ENCODE results near the gene HDAC10. TPM values are rescaled to one million over a fixed set of nuclear protein-coding genes. Genes with fewer than 3 reads are reported as not detected.

Gene HDAC10
- total RNA-seq, 2 donors from 2014 or later, result 31.9 to 128 TPM

DNA sequence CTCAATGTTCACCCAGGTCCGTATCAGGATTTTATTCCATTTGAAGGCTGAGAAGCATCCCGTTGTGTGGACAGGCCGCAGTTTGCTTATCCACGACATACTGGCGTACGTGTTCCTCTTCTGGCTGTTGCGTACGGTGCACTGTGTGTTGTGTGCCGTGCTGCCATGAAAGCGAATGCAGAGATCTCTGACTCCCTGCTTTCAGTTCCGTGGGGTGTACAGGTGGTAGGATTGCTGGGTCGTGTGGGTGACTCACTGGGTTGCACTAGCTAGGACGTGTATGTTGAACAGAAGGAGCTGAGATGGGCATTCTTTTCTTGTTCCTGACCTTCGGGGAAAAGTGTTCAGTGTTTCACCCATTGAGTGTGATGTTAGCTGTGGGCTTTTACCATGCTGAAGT, 39.9 kb downstream of the HDAC10 start:
- 85 to 90% methylated on average over 14 of the region's 14 CpGs for WGBS, 2 donors
- no peaks in the 10 kb centered on the region for H3K27me3 ChIP-seq
- TF ChIP-seq POLR2A (IDR thresholded peaks at IDR 0.05), result no peak
- TF ChIP-seq, protein P1, sequence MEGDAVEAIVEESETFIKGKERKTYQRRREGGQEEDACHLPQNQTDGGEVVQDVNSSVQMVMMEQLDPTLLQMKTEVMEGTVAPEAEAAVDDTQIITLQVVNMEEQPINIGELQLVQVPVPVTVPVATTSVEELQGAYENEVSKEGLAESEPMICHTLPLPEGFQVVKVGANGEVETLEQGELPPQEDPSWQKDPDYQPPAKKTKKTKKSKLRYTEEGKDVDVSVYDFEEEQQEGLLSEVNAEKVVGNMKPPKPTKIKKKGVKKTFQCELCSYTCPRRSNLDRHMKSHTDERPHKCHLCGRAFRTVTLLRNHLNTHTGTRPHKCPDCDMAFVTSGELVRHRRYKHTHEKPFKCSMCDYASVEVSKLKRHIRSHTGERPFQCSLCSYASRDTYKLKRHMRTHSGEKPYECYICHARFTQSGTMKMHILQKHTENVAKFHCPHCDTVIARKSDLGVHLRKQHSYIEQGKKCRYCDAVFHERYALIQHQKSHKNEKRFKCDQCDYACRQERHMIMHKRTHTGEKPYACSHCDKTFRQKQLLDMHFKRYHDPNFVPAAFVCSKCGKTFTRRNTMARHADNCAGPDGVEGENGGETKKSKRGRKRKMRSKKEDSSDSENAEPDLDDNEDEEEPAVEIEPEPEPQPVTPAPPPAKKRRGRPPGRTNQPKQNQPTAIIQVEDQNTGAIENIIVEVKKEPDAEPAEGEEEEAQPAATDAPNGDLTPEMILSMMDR (IDR thresholded peaks at IDR 0.05), result no peak
- DNase-seq (no peak), ATAC-seq (no peak)
- H3K9me3 ChIP-seq, result no peaks in the 10 kb centered on the region
- no peaks in the 10 kb centered on the region for H3K4me1 ChIP-seq
- H3K27ac ChIP-seq, result no peak overlapping the region
- H3K4me3 ChIP-seq, result no peak overlapping the region
- intact Hi-C loops (cut with DNase I), result no loop called here
- H3K36me3 ChIP-seq (replicated peaks in 1 of 2; ENCODE audit: insufficient read depth in 1 of 2, low read depth in 2 of 2), result peaks cover under 1 to 18% of the 10 kb centered on the region in 2 donors

DNA sequence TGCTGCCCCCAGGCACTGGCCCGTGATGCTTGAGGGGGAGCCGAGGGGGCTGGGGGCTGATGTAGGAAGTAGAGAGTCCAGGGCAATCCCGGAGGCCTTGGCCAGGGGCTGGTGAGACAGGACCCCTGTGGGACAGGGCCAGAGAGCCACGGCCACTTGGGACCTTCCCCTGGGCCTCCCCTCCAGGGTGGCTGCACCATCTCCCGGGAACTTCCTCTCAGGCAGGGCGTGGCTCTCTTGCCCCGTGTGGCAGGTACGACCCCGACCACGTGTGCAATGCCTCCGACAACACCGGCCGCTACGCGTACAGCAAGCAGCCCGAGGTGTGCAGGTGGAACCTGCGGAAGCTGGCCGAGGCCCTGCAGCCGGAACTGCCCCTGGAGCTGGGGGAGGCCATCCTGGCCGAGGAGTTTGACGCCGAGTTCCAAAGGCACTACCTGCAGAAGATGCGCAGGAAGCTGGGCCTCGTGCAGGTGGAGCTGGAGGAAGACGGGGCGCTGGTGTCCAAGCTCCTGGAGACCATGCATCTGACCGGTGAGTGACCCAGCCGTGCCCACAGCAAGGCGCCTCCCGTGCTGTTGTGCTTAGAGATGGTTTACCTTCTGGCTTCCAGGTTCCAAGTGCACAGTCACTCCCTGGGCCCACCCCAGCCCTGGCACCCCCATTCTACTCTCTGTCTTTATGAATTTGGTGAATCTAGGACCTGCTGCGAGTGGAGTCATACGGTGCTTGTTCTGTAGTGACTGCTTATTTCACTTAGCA, 40.5 kb downstream of the HDAC10 start:
- DNase-seq, result peak in 1 of 4 donors; percentile 11

DNA sequence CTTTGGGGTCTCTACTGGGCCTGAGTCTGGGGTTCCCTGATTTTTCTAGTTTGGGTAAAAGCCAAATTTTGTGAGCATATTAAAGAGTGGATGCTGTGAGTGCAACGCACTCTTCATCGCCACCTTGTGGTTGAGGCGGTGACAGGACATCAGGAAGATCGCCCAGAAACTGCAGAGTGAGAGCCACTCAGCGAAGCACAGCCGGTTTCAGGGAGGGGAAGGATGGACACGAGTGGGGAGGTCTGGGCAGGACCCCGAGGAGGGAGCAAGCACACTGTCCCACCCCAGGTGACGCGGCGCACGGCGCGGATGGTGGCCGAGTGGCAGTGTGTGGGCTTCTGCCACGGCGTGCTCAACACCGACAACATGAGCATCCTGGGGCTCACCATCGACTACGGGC, 41.2 kb downstream of the HDAC10 start:
- H3K4me1 ChIP-seq, result no peaks in the 10 kb centered on the region
- H3K36me3 ChIP-seq (replicated peaks in 1 of 2; ENCODE audit: insufficient read depth in 1 of 2, low read depth in 2 of 2), result peaks cover 0 to 12% of the 10 kb centered on the region in 2 donors
- TF ChIP-seq, protein P1 (IDR thresholded peaks at IDR 0.05), result peak; percentile 69 to 90 (median 84)
- no peak for TF ChIP-seq POLR2A (IDR thresholded peaks at IDR 0.05)
- no peaks in the 10 kb centered on the region for H3K9me3 ChIP-seq
- 30 to 62% methylated on average over 10 to 20 of the region's 20 CpGs for WGBS, 2 donors
- no peaks in the 10 kb centered on the region for H3K27me3 ChIP-seq
- no peak overlapping the region for H3K4me3 ChIP-seq
- H3K27ac ChIP-seq, result no peak overlapping the region
- DNase-seq (peak; percentile 75 to 82 (median 78)), ATAC-seq (peak; percentile 61)
- intact Hi-C loops (cut with DNase I), result loop anchor here (5.0 kb wide), 1 partner anchor 58 kb away; no protein-coding TSS in a partner anchor

More for the DNA sequence above, 40.5 kb downstream of the HDAC10 start:
- Histone ChIP-seq H3K27ac (no peak overlapping the region), H3K36me3 (replicated peaks in 1 of 2; ENCODE audit: insufficient read depth in 1 of 2, low read depth in 2 of 2) (peaks cover 0 to 12% of the 10 kb centered on the region in 2 donors), H3K9me3 (no peaks in the 10 kb centered on the region), H3K4me1 (no peaks in the 10 kb centered on the region), H3K27me3 (no peaks in the 10 kb centered on the region), H3K4me3 (no peak overlapping the region)
- intact Hi-C loops (cut with DNase I), result no loop called here
- 78 to 86% methylated on average over 18 to 31 of the region's 32 CpGs for WGBS, 2 donors
- TF ChIP-seq POLR2A (IDR thresholded peaks at IDR 0.05), result no peak
- TF ChIP-seq, protein P1 (IDR thresholded peaks at IDR 0.05), result no peak
- no peak for ATAC-seq

DNA sequence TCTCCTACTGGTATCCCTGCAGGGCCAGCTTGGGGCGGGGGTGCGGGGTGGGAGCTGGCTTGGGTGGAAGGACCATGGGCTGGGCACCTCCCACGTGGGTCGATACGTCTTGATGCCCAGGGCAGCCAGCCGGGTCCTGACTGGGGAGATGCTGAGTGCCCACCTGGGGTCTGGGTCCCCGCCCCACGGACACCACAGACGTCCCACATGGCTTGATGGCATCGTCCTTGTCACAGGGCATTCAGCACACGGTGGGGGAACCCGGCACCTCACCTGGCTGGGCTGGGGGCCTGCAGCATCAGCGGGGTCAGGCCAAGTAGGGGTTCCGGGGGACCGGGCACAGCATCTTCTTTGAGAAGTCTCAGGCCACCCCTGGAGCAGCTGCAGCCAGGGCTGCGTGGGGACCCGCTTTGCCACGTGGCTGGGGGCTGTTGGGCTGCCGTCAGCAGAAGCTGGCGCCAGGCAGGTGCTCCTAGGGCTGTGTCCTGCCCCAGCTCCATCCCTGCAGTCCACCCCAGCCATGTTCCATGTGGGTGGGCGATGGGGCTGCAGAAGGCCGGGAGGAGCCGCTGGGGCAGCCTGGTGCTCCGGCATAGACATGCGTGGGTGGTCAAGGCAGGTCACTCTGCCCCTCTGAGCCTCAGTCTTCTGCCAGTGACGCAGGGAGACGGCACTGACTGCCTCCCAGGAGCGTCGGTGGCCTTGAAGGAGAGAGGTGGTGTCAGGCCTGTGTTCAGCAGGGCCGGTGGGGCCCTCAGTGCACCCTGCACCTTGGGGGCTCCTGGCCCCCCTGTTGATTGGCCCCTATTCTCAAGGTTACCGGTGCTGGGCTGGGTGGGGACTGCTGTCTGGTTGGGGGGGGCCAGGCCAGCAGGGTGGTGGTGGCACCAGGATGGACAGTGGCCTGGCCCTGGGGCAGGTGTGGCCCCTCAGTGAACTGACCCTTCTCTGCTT, 41.8 kb downstream of the HDAC10 start:
- intact Hi-C loops (cut with DNase I), result loop anchor here (5.0 kb wide), 1 partner anchor 57 kb away; no protein-coding TSS in a partner anchor
- Histone ChIP-seq H3K4me1 (no peaks in the 10 kb centered on the region), H3K36me3 (replicated peaks in 1 of 2; ENCODE audit: insufficient read depth in 1 of 2, low read depth in 2 of 2) (peaks cover 0 to 12% of the 10 kb centered on the region in 2 donors), H3K4me3 (no peak overlapping the region), H3K27me3 (no peaks in the 10 kb centered on the region), H3K9me3 (no peaks in the 10 kb centered on the region), H3K27ac (no peak overlapping the region)
- no peak for TF ChIP-seq POLR2A (IDR thresholded peaks at IDR 0.05)
- TF ChIP-seq, protein P1 (IDR thresholded peaks at IDR 0.05), result no peak
- 76% methylated on average over 24 of the region's 31 CpGs; no CpG with 5 or more reads in 1 of the 2 donors for WGBS, 2 donors
- ATAC-seq (peak; percentile 23), DNase-seq (peak in 1 of 4 donors; percentile 15)

Measured in body of pancreas (tissue), 4 donors.